Measurements from ENCODE around the gene ABCA5. TPM values are rescaled to one million over a fixed set of nuclear protein-coding genes. Genes with fewer than 3 reads are reported as not detected.

The ABCA5 gene
- total and polyA plus RNA-seq, 2 of the 13 experiments (the other 11 are each of a cell fraction or from before 2014, with no cell fraction given), result 9.7 to 10.1 TPM

GRCh38 chr17:69235338-69236058 is 91.4 kb downstream of the ABCA5 start (continued):
- TF ChIP-seq FUBP1 (CRISPR knock-in tag; IDR thresholded peaks at IDR 0.05; ENCODE audit: borderline replicate concordance) (no peak), MYNN (CRISPR knock-in tag; IDR thresholded peaks at IDR 0.05; ENCODE audit: low read depth) (peak; percentile 70; the same call in 1 of the 2 replicates), TAF15 (IDR thresholded peaks at IDR 0.05; ENCODE audit: low read depth, low read length, poor library complexity, severe bottlenecking) (no peak)

GRCh38 chr17:69232650-69233049 is 94.3 kb downstream of the ABCA5 start:
- Histone ChIP-seq H3K79me2 (ENCODE audit: insufficient read depth, low read length) (no peaks in the 10 kb centered on the region), H3K27ac (ENCODE audit: extremely low read length, insufficient read depth, low read length) (no peak overlapping the region), H3K9ac (ENCODE audit: insufficient read depth, low read depth, low read length) (no peak overlapping the region), H3K9me3 (ENCODE audit: low read length) (peaks cover 13% of the 10 kb centered on the region), H3K36me3 (replicated peaks in 1 of 2; ENCODE audit: control insufficient read depth in 1 of 2, insufficient read depth in 2 of 2, low read length in 2 of 2) (no peaks in the 10 kb centered on the region), H2AFZ (ENCODE audit: low read length) (no peak overlapping the region), H3K4me2 (ENCODE audit: low read depth, low read length) (no peak overlapping the region), H3K4me1 (ENCODE audit: insufficient read depth, low read length) (peaks cover 7% of the 10 kb centered on the region), H3K27me3 (ENCODE audit: control insufficient read depth in 1 of 2, insufficient read depth in 2 of 2, low read length in 2 of 2) (no peaks in the 10 kb centered on the region), H4K20me1 (ENCODE audit: insufficient read depth, low read length) (no peaks in the 10 kb centered on the region), H3K4me3 (replicated peaks in 1 of 3; ENCODE audit: insufficient read depth in 1 of 3, low read depth in 2 of 3, low read length in 3 of 3) (no peak overlapping the region)
- DNase-seq (ENCODE audit: low spot score) (no peak), ATAC-seq (no peak), FAIRE-seq (no peak)
- in situ Hi-C loops (cut with HindIII; ENCODE audit: extremely low pct_ligation_motif_present, low pct_unique_long_range_greater_than_20kb), result loop anchor here (5.0 to 10.0 kb wide), 2 partner anchors 258 to 455 kb away; no protein-coding TSS in a partner anchor
- BruUV-seq (replicated peaks), result no TSS peak
- ChIA-PET CTCF (ENCODE audit: low intra/inter-chr PET ratio, low total read pairs) (no interaction called here), POLR2A (no interaction called here)
- intact Hi-C loops (cut with micrococcal nuclease; ENCODE audit: unreplicated experiment), result loop anchor here (10.0 kb wide), 1 partner anchor 148 kb away; no protein-coding TSS in a partner anchor
- no peak for TF ChIP-seq ZNF687 (CRISPR knock-in tag; IDR thresholded peaks at IDR 0.05)
- TF ChIP-seq RBFOX2 (IDR thresholded peaks at IDR 0.05; ENCODE audit: low read depth, low read length), result no peak
- no peak for TF ChIP-seq NFIC (IDR thresholded peaks at IDR 0.05; ENCODE audit: low read length)
- no peak for TF ChIP-seq ZNF205 (CRISPR knock-in tag; IDR thresholded peaks at IDR 0.05)
- TF ChIP-seq RCOR2 (CRISPR knock-in tag; IDR thresholded peaks at IDR 0.05), result no peak
- peak; percentile 100 for TF ChIP-seq ZNF136 (CRISPR knock-in tag; IDR thresholded peaks at IDR 0.05; ENCODE audit: low read depth)
- no peak for TF ChIP-seq ZNF557 (CRISPR knock-in tag; IDR thresholded peaks at IDR 0.05)
- no peak for TF ChIP-seq ZBED4 (CRISPR knock-in tag; IDR thresholded peaks at IDR 0.05; ENCODE audit: borderline replicate concordance)
